ENCODE results near the gene AXL. TPM values are rescaled to one million over a fixed set of nuclear protein-coding genes. Genes with fewer than 3 reads are reported as not detected.

Gene AXL
- total and polyA plus RNA-seq, 2 of the 13 experiments (the other 11 are each of a cell fraction or from before 2014, with no cell fraction given): 0.71 to 5.9 TPM

DNA sequence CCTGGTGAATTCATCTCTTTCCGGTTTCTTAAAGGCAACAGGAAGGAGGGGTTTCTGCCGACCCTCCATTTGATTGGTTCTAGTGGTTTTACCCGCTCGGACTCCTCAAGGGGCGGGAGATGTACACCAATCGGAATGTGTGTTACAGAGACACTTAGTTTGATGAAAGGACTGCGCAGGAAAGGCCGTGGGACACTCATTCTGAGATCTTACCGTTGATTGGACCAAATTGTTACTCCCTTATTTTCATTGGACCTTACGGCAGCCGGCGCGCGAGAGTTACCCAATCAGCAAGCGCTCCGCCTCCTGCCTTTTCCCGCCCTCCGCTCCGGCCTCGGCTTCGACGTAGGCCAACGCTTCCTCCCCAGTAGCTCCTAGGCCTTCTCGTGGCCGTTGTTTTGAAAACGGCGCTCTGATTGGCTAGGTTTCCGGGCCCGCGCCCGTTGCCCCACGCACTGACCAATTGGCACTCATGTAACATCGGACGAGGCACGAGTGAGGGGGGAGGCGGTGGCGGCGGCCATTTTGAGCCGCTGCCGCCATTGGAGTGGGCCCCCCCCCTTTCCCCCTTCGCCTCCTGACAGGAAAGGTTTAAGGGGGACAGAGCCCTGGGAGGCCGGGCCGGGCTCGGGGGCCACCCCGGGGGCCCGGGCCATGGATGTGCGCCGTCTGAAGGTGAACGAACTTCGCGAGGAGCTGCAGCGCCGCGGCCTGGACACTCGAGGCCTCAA is 45.0 kb downstream of the AXL start, which contains the start of gene HNRNPUL1 (continued):
- TF ChIP-seq ZNF18 (CRISPR knock-in tag; IDR thresholded peaks at IDR 0.05; ENCODE audit: insufficient replicate concordance) (peak; percentile 71), RCOR2 (CRISPR knock-in tag; IDR thresholded peaks at IDR 0.05) (no peak), MAZ (IDR thresholded peaks at IDR 0.05; ENCODE audit: borderline replicate concordance, low read depth, low read length) (peak; percentile 94), MAZ (CRISPR knock-in tag; IDR thresholded peaks at IDR 0.05; ENCODE audit: low read depth) (no peak; the same call in 1 of the 2 replicates), ZNF556 (CRISPR knock-in tag; IDR thresholded peaks at IDR 0.05; ENCODE audit: borderline replicate concordance) (no peak), ZZZ3 (CRISPR knock-in tag; IDR thresholded peaks at IDR 0.05; ENCODE audit: borderline replicate concordance) (no peak; the same call in 1 of the 2 replicates), TCF7 (IDR thresholded peaks at IDR 0.05; ENCODE audit: low read depth) (peak; percentile 86), ZBTB2 (CRISPR knock-in tag; IDR thresholded peaks at IDR 0.05; ENCODE audit: low read depth) (peak; percentile 52; the same call in 1 of the 2 replicates), ZFP62 (CRISPR knock-in tag; IDR thresholded peaks at IDR 0.05) (no peak), ZFP36 (IDR thresholded peaks at IDR 0.05; ENCODE audit: borderline replicate concordance, low read depth, low read length, partially characterized antibody) (no peak), BCLAF1 (IDR thresholded peaks at IDR 0.05) (no peak), KDM5A (IDR thresholded peaks at IDR 0.05; ENCODE audit: borderline replicate concordance, low read length) (0 out of 2 replicates have a peak, but pooled peaks have one; percentile 5), NFAT5 (CRISPR knock-in tag; IDR thresholded peaks at IDR 0.05) (no peak), ATF7-NPFF (CRISPR knock-in tag; IDR thresholded peaks at IDR 0.05; ENCODE audit: low read depth) (peak; percentile 57; the same call in 1 of the 2 replicates)
- TF ChIP-seq, protein P1, sequence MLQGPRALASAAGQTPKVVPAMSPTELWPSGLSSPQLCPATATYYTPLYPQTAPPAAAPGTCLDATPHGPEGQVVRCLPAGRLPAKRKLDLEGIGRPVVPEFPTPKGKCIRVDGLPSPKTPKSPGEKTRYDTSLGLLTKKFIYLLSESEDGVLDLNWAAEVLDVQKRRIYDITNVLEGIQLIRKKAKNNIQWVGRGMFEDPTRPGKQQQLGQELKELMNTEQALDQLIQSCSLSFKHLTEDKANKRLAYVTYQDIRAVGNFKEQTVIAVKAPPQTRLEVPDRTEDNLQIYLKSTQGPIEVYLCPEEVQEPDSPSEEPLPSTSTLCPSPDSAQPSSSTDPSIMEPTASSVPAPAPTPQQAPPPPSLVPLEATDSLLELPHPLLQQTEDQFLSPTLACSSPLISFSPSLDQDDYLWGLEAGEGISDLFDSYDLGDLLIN (CRISPR knock-in tag; IDR thresholded peaks at IDR 0.05; ENCODE audit: borderline replicate concordance): no peak

All from HepG2 (cell line).